Effector CD4-positive, alpha-beta T cell (primary cell): ENCODE results near the gene UCP2.

ENCODE experiments used
- DNase-seq: peaks from one replicate; pipeline ENCODE4 v3.0.0-alpha.2; 2020

UCP2 gene

DNA sequence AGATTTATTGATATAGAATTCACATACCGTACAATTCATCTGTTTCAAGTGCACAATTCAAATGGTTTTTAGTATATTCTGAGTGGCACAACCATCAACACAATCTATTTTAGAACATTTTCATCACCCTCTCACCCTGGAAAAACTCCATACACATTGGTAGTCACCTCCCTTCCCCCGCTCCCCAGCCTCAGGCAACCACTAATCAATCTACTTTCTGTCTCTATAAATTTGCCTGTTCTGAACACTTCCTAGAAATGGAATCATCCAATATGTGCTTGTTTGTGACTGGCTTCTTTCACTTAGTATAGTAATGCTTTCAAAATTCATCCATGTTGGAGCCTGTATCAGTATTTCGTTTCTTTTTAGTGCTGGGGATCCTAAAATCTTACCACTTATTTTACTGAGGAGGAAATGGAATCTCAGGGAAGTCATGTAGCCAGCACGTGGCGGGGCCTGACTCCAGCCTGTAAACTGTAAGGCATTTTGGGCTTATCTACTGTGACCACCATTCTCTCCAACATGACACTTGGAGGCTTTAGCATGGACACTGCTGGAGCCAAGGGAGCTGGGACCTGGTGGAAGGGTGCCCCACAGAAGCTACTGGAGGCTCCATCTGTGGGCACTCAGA is 27.1 kb upstream of the UCP2 start:
- DNase-seq, result no peak

DNA sequence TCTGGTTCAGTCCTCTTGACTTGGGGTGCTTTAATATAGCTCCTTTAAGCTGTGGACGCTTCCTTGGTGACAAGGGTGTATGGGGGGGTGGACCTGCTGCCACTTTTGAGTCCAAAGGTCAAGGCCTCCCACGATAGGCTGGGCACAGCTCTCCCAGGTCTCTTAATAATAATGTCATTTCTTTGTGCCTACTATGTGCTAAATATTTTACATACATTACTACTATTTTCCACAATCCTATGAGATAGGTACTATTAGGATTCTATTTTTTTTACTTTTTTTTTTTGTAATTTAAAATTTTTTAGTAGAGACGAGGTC is 26.5 kb upstream of the UCP2 start:
- DNase-seq, result no peak

DNA sequence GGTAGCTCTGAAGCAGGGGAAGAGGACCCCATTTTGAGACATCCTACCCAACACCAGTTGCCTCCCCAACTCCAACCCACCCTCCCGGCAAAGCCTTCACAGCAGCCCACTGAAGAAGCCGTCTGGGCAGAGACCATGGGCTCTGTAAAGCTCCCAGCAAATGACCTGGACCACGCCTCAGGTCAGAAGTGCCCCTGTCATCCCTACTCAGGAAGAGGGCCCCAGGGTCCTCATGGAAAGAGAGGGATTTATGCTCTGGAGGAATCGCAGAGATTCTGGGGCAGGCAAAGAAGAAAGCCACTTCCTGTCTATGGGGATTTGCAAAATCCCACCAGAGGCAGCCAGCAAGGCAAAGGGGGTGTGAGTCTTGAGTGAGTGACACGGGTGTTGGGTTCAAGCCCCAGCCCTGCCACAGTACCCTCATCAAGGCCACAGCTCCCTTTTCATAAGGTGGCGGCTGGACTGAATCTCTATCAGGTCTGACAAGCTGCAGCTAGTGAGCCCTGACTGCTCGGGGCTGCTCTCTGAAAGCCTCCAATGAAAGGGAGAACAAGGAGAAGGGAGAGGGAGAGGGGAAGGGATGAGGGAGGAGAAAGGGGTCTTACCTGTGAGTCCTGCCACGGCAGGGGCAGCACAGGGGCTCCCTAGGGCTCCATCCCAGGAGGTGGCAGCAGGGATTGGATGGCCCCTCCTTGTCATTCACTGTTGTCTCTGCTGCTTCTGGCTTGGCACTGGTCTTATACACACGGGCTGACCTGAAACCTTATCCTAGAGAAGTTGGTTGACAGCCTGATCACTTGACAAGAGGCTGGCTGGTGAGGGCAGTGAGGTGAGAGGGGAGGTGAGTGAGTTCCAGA is 26.0 kb upstream of the UCP2 start, which contains the start of gene UCP3:
TSS of gene UCP3 (minus strand) at position 713 of the 857 bp plus-strand sequence. CDS start 2,043 bp downstream, outside the sequence.
- DNase-seq, result no peak

DNA sequence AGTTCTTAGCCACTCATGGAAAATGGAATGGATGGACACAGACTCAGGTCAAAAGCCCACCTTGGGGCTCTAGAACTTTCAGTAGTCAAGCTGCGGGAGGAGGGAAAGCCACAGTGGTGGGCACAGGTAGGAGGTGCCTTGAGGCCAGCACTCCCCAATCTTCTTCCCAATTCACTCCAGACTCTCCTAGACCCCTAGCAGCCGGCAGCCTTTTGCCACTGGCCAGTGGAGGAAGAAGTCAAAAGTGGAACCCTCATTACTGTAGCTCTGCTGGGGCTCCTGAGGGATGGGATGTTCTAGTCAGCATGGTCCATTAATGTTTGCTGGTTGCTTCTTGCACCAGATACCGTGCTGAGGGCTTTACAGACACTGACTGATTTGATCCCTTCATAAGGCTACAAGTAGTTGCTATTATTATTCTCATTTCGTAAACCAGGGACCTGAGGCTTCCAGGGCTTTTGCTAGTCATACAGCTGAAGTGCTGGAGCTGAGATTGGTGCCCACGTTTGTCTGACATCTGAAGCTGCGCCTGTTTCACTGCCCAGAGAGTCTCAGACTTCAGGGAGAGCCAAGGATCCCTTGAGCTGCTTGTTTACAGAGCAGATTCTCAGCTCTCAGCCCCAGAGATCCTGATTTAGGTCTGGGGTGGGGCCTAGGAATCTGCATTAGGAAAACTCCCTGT is 25.2 kb upstream of the UCP2 start:
- DNase-seq, result no peak

DNA sequence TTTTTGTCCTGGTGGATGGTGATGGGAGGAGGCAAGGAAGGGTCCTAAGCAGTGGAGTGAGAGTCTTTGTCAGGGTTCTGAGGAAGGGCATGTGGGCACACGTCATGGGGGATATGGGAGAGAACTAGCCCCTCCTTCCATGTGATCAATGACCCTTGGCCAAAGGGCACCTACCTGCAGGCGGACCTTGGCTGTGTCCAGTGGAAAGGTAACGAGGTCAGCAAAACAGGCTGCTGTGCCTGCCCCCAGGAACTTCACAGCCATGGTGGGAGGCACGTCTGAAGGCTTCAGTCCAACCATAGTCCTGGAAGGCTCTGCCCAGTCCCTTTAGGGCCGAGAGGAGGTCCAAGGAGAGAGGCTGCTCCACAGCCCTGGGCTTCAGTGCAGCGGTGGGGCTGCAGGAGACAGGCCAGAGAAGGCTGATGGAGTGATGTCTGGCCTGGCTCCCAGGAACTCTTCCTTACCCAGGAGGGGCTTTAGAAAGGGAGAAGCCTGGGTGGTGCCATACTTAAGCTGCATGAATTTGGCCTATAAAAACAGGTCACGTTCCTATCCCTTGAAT is 24.2 kb upstream of the UCP2 start:
- DNase-seq, result no peak

DNA sequence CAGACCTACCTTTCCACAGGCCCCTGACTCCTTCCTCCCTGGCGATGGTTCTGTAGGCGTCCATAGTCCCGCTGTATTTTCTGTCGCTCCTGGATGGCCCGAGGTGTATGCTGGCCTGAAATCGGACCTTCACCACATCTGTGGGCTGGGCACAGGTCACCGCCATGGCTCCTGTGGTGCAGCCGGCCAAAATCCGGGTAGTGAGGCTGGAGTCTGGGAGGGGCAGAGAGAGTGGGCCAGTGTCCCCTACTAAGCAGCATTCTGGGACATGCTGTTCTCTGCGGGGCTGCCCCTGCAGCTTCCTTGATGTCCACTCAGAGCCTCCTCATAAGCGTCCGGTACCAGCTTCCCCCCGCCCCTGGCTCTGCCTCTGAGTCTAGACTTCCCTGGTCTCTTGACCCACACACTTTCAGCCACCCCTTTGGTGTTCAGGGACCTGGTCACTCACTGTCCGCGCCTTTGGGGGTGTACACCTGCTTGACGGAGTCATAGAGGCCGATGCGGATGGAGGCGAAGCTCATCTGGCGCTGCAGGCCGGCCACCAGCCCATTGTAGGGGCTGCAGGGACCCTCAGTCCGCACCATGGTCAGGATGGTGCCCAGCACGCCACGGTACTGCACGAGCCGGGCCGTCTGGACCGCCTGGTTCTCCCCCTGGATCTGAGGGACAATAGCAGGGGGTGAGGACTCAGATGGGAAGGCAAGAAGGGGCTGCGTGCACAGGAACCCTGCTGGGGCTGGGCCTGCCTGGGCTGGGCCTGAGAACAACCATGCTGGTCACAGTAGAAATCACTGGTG is 23.3 kb upstream of the UCP2 start:
- no peak for DNase-seq

DNA sequence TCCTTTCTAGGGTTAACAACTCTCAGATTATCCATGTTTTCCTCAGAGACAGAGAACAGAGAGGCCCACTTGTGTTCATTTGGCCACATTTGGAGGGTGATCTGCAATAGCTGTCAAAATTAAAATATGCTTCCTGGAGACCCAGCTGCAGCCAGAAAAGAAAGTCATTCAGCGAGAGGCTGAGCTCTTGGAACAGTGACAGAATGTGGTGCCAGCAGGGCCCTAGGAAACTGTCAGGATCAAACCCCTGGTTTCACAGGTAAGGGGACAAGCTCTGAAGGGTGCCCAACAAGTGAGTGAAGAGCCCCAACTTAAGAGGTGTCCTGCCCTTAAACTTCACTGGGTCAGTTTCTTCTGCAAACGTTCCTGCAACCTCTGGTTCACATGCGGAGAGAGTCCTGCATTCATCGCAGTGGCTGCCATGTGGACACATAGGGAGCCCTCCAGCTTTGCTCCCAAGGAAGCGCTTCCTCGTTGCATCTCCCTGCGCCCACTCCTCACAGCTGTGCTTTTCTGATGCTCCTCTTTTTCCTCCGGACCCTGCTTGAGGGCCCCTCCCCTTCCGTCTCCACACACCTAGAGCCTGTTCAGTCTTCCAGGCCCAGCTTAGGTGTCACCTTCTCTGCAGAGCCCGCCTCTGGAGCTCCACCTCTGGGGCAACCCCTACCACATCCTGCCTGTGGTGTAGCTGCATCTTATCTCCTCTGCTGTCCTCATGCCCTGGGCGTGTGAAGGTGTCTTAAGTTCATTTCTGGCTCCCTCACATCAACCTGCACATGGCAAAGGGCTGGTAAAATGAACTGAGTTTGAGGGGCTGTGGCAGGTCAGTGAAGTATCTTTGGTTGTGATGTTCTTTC is 22.3 kb upstream of the UCP2 start:
- peak; percentile 83 for DNase-seq

DNA sequence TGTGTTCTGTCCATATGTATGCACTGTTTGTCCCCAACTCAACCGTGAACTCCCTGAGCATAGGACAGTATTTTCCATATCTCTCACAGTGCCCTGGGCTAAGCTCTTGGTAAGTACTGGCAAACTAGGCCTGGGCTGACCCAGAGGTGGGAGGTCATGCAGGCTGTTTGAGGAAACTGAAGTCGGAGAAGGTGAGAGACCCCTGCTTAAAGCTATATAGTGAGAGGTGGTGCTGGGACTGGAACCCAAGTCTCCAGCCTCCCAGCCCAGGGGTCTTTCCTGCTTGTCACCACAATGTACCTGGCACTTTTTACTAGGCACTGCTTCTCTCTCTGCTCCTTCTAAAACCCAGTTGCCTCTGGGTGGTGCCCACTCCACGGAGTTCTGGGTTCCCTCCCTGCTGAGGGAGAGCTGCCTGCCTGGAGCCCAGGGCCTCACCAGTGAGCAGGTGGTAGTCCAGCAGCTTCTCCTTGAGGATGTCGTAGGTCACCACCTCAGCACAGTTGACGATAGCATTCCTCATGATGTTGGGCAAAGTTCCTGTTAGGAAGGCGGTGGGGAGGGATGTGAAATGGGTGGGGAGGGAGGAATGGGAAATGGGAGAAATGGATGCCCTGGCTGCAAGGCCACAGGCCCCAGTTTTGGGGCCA is 21.5 kb upstream of the UCP2 start:
- no peak for DNase-seq

DNA sequence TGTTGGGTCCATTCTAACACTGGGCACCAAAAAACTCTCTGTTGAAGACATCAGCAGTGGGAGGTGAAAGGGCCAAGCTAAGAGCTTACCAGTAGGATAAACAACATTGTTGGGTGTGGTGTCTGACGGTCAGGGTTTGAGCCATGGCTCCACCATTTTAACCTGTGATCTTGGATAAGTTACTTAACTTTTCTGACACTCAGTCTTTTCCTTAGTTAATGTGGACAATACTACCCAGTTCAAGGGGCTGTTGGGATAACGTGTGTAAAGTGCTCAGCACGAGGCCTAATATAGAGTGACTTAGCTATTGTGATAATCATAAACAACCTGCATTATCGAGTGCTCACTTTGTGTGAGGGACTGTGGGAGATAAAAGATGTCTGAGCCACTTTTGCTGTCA is 20.2 kb upstream of the UCP2 start:
- no peak for DNase-seq

DNA sequence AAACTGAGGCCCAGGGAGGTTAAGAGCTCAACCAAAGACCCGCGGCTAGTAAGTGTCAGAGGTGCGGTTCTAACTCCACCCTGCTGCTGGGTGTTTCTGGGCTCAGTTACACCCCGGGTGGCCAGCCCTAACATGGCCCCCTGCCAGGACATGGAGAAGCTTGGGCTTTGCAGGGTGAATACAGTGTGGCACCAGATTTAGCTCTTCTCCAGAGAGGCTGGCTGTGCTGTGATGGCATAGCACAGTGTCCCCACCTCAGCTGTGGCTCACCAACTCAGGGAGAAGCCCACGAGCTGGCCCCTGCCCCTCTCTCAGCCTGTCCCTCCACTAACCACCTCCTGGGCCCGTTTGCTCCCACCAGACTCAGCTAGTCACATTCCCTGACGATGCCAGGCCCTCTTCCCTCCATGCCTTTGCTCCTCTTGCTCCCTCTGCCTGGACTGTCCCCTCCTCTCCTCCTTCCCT is 19.2 kb upstream of the UCP2 start:
- DNase-seq, result no peak

DNA sequence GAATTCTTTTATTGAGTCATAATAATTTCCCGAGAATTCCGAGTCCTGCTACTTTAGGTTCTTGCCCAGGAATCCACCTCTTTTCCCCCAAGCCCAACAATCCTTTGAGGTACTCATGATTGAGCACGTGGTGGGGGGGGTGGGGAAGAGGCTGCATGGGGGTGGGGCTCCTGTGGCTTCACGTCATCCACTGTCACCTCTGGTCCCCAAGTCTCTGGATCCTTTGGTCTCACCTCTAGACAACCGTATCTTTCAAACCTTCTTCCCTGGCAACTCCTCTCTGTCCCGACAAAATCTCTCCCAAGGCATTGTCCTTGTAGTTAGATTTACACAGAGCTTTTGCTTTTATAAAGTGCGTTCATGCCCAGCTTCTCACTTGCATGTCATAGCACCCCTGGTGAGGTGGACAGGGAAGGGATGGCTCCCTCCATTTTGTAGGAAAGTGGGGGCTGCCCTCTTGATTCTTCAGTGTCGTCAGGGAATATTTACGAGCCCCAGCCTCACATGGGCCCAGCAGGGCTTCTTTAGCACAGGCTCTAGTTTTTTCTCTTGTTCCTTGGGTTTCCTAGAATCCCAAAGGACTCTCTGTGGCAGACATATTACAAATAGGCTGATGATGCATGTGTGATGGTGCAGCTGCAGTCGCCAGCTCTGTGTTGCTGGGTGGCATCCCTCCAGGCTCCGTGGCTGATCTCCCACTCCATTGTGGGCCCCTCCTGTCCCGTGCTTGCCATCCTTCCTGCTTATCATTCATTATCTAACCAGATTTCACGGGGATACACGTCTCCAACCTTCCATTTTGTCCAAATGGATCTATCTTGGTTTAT is 17.9 kb upstream of the UCP2 start:
- DNase-seq, result no peak

DNA sequence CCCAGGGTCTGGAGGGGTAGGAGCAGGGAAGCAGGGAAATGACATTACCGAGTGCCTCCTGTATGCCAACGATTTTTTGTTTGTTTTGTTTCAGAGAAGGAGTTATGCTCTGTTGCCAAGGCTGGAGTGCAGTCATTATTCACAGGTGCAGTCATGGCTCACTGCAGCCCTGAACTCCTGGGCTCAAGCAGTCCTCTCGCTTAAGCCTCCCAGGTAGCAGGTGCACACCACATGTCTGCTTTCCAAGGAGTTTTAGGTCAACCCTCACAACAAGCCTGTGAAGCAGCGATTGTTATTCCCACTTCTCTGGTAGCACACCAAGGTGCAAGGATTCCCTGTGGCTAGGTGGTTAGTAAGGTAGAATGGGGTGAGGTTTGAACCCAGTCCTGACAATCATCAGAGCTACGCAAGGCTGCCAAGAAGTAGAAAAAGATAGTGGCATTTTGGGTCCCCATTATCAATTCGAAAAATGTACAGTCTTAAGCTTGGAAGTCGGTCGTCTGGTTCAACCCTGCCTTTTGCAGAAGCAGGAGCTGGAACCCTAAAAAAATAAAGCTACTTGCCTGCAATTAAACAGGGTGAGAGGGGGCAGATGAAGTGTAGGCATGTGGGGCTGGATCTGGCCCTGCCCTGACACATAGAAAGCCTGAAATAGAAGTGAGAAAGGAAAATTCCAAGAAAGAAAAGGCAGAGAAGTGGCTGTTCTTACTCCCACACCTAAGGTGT is 17.1 kb upstream of the UCP2 start:
- no peak for DNase-seq

DNA sequence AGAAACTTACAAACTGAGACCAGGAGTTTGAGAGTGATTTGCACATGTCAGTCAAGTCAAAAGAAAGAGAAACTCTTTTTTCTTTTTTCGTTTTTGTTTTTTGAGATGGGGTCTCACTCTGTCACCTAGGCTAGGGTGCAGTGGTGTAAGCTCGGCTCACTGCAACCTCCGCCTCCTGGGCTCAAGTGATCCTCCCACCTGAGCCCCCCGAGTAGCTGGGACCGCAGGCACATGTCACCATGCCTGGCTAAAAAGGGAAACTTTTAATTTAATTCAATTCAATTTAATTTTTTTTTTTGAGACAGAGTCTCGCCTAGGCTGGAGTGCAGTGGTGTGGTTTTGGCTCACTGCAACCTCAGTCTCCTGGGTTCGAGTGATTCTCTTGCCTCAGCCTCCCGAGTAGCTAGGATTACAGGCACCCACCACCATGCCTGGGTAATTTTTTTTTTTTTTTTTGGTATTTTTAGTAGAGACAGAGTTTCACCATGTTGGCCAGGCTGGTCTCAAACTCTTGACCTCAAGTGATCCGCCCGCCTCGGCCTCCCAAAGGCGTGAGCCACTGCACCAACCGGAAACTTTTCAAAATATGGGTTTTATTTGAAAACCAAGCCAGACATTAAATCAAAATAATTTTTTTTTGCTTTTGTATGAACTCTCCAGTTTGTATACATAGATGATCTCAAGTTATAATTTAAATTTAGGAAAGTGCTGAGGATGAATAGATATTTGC is 16.4 kb upstream of the UCP2 start:
- DNase-seq, result no peak

DNA sequence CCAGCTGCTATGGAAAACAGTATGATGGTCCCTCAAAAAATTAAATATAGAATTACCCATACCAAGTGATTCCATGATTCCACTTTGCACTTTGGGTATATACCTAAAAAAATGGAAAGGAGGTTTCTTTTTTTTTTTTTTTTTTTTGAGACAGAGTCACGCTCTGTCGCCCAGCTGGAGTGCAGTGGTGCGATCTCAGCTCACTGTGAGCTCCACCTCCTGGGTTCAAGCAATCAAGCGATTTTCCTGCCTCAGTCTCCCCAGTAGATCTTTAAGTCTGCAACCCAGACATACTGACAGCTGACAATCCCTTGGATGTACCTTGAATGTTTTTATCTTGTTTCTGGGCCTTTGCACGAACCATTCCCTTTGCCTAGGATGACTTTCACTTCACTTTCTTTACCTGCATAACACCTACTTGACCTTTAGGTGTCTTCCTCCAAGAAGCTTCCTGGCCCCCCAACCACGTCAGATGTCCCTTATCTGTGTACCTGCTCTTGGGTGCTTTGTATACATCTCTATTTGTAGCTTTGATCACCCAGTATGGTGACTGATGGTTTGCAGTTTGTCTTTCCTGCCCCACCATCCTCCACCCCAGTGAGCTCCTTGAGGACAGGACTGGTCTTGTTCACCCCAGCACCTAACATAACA is 14.6 kb upstream of the UCP2 start:
- DNase-seq, result no peak

DNA sequence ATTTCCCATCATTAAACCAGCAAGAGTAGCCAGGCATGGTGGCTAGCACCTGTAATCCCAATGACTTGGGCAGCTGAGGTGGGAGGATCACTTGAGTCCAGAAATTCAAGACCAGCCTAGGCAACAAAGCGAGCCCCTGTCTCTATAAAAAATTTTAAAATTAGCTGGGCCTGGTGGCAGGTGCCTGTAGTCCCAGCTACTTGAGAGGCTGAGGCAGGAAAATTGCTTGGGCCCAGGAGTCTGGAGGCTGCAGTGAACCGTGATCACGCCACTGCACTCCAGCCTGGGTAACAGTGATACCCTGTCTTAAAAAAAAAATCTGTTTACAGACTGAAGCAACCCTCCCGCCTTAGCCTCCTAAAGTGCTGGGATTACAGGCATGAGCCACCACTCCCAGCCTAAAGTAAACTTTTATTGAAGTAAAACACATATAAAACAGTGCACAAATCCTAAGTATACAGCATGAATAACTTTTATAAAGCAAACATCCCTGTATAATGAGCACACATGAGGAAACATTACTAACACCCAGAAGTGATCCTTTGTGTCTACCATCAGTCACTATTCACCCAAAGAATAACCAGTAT is 13.6 kb upstream of the UCP2 start:
- DNase-seq, result no peak

DNA sequence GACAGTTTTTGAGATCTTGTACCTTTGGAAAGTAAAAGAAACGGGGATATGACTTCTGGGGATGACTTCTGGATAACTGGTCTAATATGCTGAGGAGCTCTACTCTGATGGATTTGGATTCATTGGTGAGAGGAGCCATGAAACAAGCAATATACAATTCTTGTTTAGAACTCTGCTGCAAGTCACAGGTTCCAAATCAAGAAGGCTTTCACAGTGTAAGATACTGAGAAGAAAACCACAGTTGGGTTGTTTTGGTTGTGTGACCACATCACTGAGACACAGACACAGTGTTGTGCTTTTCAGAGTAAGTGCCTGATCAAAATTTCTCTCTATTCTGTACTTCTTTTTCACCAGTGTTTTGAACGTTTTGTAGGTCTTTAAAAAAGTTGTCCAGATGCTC is 13.1 kb upstream of the UCP2 start:
- DNase-seq, result peak; percentile 54

DNA sequence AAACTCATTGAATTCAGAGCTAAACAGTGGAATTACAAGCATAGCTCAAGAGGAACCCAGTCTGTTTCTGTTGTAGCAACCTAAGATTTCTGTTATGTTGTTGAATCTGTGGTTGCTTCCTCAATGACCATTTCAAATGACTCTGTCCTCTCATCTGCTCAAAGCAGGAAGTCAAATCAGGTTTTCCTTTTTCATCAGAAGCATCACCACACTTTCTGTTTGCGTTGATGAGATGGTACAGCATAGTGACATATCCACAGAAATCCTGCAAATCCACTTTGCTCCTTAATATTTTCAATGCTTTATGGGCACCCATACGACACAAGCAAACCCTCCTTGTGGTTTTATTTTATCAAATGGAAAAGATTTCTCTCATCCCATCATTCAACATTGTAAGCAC is 12.6 kb upstream of the UCP2 start:
- no peak for DNase-seq

DNA sequence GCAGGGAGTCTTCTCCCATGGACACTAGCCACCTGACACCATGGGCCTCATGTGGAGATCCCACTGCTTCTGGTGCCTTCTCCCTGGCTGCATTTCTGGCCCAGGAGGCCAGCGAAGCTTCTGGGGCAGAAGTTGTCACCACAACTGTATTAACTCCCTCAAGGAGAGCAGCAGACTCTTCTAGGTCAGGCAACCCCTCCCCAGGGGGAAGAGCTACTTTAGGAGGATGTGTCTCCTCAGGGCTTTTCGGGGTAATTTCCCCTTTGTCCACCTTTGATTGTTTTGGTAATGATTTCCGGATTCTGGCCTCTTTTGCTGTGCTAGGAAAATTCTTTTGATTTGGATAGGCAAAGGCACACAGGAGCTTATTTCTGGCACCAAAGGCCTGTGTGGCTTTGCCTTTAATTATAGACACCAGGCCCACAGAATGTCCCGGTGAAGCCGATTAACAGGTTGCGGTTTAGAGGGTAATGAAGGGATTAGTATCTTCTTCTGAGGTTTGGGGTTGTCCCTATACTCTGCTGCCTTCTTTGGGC is 8.9 kb upstream of the UCP2 start:
- no peak for DNase-seq
